Measurements from ENCODE around the gene TSPEAR.
A peak's percentile ranks its signal among the peaks of the same experiment; 100 is the strongest.
"Not testable (repeated sequence)": the region's sequence is repeated elsewhere in the genome, so short reads cannot be mapped to it uniquely, and the experiment has no call there.

Gene TSPEAR

GRCh38 chr21:44579056-44579832 is 132.1 kb downstream of the TSPEAR start:
- TF ChIP-seq, protein P1, sequence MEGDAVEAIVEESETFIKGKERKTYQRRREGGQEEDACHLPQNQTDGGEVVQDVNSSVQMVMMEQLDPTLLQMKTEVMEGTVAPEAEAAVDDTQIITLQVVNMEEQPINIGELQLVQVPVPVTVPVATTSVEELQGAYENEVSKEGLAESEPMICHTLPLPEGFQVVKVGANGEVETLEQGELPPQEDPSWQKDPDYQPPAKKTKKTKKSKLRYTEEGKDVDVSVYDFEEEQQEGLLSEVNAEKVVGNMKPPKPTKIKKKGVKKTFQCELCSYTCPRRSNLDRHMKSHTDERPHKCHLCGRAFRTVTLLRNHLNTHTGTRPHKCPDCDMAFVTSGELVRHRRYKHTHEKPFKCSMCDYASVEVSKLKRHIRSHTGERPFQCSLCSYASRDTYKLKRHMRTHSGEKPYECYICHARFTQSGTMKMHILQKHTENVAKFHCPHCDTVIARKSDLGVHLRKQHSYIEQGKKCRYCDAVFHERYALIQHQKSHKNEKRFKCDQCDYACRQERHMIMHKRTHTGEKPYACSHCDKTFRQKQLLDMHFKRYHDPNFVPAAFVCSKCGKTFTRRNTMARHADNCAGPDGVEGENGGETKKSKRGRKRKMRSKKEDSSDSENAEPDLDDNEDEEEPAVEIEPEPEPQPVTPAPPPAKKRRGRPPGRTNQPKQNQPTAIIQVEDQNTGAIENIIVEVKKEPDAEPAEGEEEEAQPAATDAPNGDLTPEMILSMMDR (IDR thresholded peaks at IDR 0.05): no peak
- peak in 1 of 2 donors; percentile 48 for DNase-seq
- H3K4me1 ChIP-seq: no peaks in the 10 kb centered on the region

DNA sequence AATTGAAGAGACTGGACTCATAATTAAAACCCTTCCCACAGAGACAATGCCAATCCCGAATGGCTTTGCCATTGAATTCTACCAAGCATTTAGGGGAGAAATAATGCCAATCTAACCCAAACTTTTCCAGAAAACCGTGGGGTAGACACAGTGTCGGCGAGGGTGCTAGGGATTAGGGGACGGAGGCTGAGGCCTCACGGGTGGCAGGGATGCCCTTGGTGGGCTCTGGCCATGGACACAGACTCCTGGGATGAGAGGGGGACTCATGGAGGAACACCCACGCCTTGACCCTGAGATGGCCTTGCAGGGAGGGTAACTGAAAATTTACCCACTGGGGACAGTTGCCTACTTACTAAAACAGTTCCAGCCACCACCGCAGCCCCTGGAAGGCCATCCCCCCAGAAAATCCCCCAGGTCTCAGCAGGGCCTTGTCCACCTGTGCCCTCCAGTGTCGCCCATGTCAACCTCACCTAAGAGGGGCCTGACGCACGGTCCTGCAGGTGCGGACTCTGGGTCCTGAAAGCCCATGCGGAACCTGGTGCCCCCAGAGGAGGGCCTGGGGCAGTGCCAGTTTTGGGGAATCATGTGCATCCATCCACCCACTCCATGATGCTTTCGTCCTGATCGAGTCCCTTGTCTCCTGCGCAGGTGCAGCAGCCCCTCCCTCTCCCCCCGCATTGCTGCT is 132.9 kb downstream of the TSPEAR start:
- H3K4me3 ChIP-seq: no peak overlapping the region
- H3K27me3 ChIP-seq: peaks cover 0 to 24% of the 10 kb centered on the region in 2 donors
- H3K27ac ChIP-seq: no peak overlapping the region
- DNase-seq: peak in 1 of 2 donors; percentile 55
- no peaks in the 10 kb centered on the region for H3K36me3 ChIP-seq
- peaks cover 0 to 43% (median 30%) of the 10 kb centered on the region in 3 donors for H3K9me3 ChIP-seq
- TF ChIP-seq, protein P1 (IDR thresholded peaks at IDR 0.05): no peak
- intact Hi-C loops (cut with DNase I; ENCODE audit: low total_unique reads): no loop called here
- no peaks in the 10 kb centered on the region for H3K4me1 ChIP-seq

More at GRCh38 chr21:44579056-44579832, 132.1 kb downstream of the TSPEAR start:
- Histone ChIP-seq H3K36me3 (no peaks in the 10 kb centered on the region), H3K9me3 (peaks cover 0 to 43% (median 30%) of the 10 kb centered on the region in 3 donors), H3K4me3 (no peak overlapping the region), H3K27me3 (peaks cover 0 to 22% of the 10 kb centered on the region in 2 donors), H3K27ac (no peak overlapping the region)
- intact Hi-C loops (cut with DNase I; ENCODE audit: low total_unique reads): no loop called here

- H3K36me3 ChIP-seq: no peaks in the 10 kb centered on the region
- peaks cover 0 to 28% of the 10 kb centered on the region in 2 donors for H3K27me3 ChIP-seq
- no peaks in the 10 kb centered on the region for H3K4me1 ChIP-seq
- intact Hi-C loops (cut with DNase I; ENCODE audit: low total_unique reads): no loop called here
- H3K27ac ChIP-seq: no peak overlapping the region
- H3K4me3 ChIP-seq: no peak overlapping the region
- TF ChIP-seq, protein P1 (IDR thresholded peaks at IDR 0.05): no peak
- peaks cover 0 to 36% (median 16%) of the 10 kb centered on the region in 3 donors for H3K9me3 ChIP-seq
- DNase-seq: no peak
Measured at GRCh38 chr21:44576025-44576420, 135.3 kb downstream of the TSPEAR start.

DNA sequence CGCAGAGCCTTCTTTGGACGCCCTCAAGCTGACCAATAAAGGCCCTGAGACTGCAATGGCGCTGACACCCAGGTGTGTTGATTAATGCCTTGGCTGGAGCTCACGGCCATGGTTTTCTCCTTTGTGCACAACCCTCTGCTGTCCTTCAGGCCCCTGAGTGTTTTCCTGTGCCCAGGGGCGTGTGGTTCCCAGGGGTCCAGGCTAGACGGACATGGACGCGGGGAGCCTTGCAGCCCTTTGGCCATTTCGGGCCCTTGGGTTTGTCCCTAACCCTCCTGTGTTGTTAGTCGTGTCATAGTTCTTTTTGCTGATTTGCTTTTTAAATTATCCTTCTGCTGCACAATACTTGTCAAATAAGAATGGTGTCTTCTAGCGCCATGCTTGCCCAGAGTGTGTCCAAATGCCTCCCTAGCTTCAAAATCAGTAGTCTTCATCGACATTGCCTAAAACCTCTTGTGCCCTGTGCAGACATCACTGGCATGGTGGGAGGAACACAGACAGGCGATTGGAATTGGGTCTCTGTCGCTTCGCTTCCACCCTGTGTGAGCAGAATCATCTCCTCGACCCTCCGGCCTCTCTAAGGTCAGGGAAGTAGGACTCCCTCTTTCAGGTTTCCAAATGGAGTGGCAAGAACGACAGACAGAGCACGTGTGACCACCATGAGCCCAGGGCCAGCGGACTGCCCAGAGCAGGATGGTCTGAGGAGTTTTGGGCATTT is 135.9 kb downstream of the TSPEAR start:
- Histone ChIP-seq H3K36me3 (no peaks in the 10 kb centered on the region), H3K27ac (no peak overlapping the region), H3K27me3 (peaks cover 0 to 28% of the 10 kb centered on the region in 2 donors), H3K4me1 (no peaks in the 10 kb centered on the region), H3K9me3 (peaks cover 0 to 31% (median 13%) of the 10 kb centered on the region in 3 donors), H3K4me3 (no peak overlapping the region)
- peak in 1 of 2 donors; percentile 49 for DNase-seq
- TF ChIP-seq, protein P1 (IDR thresholded peaks at IDR 0.05): no peak
- intact Hi-C loops (cut with DNase I; ENCODE audit: low total_unique reads): no loop called here

DNA sequence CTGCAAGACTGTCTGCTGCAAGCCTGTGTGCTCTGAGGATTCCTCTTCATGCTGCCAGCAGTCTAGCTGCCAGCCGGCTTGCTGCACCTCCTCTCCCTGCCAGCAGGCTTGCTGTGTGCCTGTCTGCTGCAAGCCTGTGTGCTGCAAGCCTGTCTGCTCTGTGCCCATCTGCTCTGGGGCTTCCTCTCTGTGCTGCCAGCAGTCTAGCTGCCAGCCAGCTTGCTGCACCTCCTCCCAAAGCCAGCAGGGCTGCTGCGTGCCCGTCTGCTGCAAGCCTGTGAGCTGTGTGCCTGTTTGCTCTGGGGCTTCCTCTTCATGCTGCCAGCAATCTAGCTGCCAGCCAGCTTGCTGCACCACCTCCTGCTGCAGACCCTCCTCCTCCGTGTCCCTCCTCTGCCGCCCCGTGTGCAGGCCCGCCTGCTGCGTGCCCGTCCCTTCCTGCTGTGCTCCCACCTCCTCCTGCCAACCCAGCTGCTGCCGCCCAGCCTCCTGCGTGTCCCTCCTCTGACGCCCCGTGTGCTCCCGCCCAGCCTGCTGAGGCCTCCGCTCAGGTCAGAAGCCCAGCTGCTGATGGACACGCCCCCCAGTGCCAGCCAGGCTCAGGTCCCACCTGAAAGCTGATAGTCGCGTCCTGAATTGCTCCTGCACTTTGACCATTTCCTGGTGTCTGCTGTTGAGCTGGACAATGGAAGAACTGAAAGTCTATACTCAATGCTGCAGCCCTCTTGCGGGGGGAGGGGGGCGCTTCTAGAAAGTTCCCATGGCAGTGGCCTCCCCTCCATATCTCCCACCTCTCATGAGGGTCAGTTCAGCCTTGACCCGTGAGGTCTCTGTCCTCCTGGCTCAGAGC is 136.7 kb downstream of the TSPEAR start:
- Histone ChIP-seq H3K4me3 (no peak overlapping the region), H3K36me3 (no peaks in the 10 kb centered on the region), H3K27ac (no peak overlapping the region), H3K9me3 (peaks cover 0 to 24% (median 6%) of the 10 kb centered on the region in 3 donors), H3K27me3 (peaks cover 0 to 30% of the 10 kb centered on the region in 2 donors), H3K4me1 (no peaks in the 10 kb centered on the region)
- TF ChIP-seq, protein P1 (IDR thresholded peaks at IDR 0.05): no peak
- no peak for DNase-seq
- intact Hi-C loops (cut with DNase I; ENCODE audit: low total_unique reads): no loop called here

DNA sequence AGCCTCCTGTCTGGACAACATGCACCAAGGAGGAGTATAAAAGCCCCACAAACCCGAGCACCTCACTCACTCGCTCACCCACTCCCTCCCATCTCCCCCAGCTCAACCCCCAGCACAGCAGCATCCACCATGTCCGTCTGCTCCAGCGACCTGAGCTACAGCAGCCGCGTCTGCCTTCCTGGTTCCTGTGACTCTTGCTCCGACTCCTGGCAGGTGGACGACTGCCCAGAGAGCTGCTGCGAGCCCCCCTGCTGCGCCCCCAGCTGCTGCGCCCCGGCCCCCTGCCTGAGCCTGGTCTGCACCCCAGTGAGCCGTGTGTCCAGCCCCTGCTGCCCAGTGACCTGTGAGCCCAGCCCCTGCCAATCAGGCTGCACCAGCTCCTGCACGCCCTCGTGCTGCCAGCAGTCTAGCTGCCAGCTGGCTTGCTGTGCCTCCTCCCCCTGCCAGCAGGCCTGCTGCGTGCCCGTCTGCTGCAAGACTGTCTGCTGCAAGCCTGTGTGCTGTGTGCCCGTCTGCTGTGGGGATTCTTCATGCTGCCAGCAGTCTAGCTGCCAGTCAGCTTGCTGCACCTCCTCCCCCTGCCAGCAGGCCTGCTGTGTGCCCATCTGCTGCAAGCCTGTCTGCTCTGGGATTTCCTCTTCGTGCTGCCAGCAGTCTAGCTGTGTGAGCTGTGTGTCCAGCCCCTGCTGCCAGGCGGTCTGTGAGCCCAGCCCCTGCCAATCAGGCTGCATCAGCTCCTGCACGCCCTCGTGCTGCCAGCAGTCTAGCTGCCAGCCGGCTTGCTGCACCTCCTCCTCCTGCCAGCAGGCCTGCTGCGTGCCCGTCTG is 137.5 kb downstream of the TSPEAR start, which contains the start of gene KRTAP10-4:
Gene KRTAP10-4, plus strand, starts transcription at position 100 of the 827 bp plus-strand sequence. Its CDS starts 30 bp downstream, at position 130.
- H3K4me1 ChIP-seq; H3K4me3 ChIP-seq; H3K36me3 ChIP-seq; intact Hi-C loops (cut with DNase I; ENCODE audit: low total_unique reads); H3K27ac ChIP-seq: not testable (repeated sequence)
- DNase-seq: peak in 1 of 2 donors; percentile 48
- Histone ChIP-seq H3K27me3 (peaks cover 0 to 28% of the 10 kb centered on the region in 2 donors), H3K9me3 (peaks cover 0 to 21% (median 6%) of the 10 kb centered on the region in 3 donors)

Data from tibial artery (tissue), 4 donors.